ENCODE measurements around the gene UBXN6. TPM values are rescaled to one million over a fixed set of nuclear protein-coding genes. Genes with fewer than 3 reads are reported as not detected.

Gene UBXN6
- total and polyA plus RNA-seq, 10 donors, result 72.3 to 146 (median 91.4) TPM

- no peaks in the 10 kb centered on the region for H3K27me3 ChIP-seq (replicated peaks in 1 of 7)
- intact Hi-C loops (cut with DNase I; ENCODE audit: low total_unique reads), result no loop called here
- H3K4me3 ChIP-seq, result no peak overlapping the region
- peak overlapping the region in 2 of 8 donors; percentile 15 to 21 for H3K27ac ChIP-seq
- peaks cover 0 to 3% (median 0%) of the 10 kb centered on the region in 6 donors for H3K4me1 ChIP-seq
- TF ChIP-seq POLR2A (IDR thresholded peaks at IDR 0.05) (no peak), CTCF (IDR thresholded peaks at IDR 0.05 in 8 of 11, conservative IDR thresholded peaks at IDR 0.05 in 3 of 11) (no peak), POLR2AphosphoS5 (IDR thresholded peaks at IDR 0.05) (no peak)
- H3K9me3 ChIP-seq, result no peaks in the 10 kb centered on the region
- WGBS, 5 donors, result 64 to 87% (median 83%) methylated on average over 6 to 10 of the region's 10 CpGs
- H3K36me3 ChIP-seq, result peaks cover 0 to 86% (median 2%) of the 10 kb centered on the region in 6 donors
- no peak for DNase-seq
These were observed 42.2 kb downstream of the UBXN6 start for GRCh38 chr19:4415352-4415751.

- no peak overlapping the region for H3K4me3 ChIP-seq
- H3K27ac ChIP-seq, result peak overlapping the region in 4 of 8 donors; percentile 7 to 39 (median 18)
- no peak for DNase-seq
- intact Hi-C loops (cut with DNase I; ENCODE audit: low total_unique reads), result no loop called here
- peaks cover 0 to 86% (median 2%) of the 10 kb centered on the region in 6 donors for H3K36me3 ChIP-seq
- H3K9me3 ChIP-seq, result no peaks in the 10 kb centered on the region
- TF ChIP-seq CTCF (IDR thresholded peaks at IDR 0.05 in 8 of 11, conservative IDR thresholded peaks at IDR 0.05 in 3 of 11), result no peak
- WGBS, 5 donors, result 81 to 89% (median 83%) methylated on average over 9 of the region's 9 CpGs
- H3K4me1 ChIP-seq, result peaks cover 0 to 3% (median 0%) of the 10 kb centered on the region in 6 donors
- H3K27me3 ChIP-seq (replicated peaks in 1 of 7), result no peaks in the 10 kb centered on the region
These were observed 42.7 kb downstream of the UBXN6 start for GRCh38 chr19:4414800-4415321.

- Histone ChIP-seq H3K27me3 (replicated peaks in 1 of 7) (no peaks in the 10 kb centered on the region), H3K4me1 (peaks cover 0 to 3% (median 0%) of the 10 kb centered on the region in 6 donors), H3K36me3 (peaks cover 0 to 86% (median 2%) of the 10 kb centered on the region in 6 donors), H3K9me3 (no peaks in the 10 kb centered on the region), H3K4me3 (no peak overlapping the region), H3K27ac (peak overlapping the region in 3 of 8 donors; percentile 7 to 39 (median 21))
- TF ChIP-seq CTCF (IDR thresholded peaks at IDR 0.05 in 8 of 11, conservative IDR thresholded peaks at IDR 0.05 in 3 of 11) (no peak), POLR2AphosphoS5 (IDR thresholded peaks at IDR 0.05) (no peak), POLR2A (IDR thresholded peaks at IDR 0.05) (no peak)
- intact Hi-C loops (cut with DNase I; ENCODE audit: low total_unique reads), result no loop called here
- DNase-seq, result no peak
- 79 to 91% (median 87%) methylated on average over 7 of the region's 7 CpGs for WGBS, 5 donors
These were observed 43.3 kb downstream of the UBXN6 start for GRCh38 chr19:4414144-4414799.

GRCh38 chr19:4413588-4413987 lies 44.0 kb downstream of the UBXN6 start:
- no peak overlapping the region for H3K27ac ChIP-seq
- no peak for DNase-seq
- H3K4me3 ChIP-seq, result no peak overlapping the region
- peaks cover 0 to 86% (median 2%) of the 10 kb centered on the region in 6 donors for H3K36me3 ChIP-seq
- TF ChIP-seq POLR2AphosphoS5 (IDR thresholded peaks at IDR 0.05), result no peak
- no peak for TF ChIP-seq CTCF (IDR thresholded peaks at IDR 0.05 in 8 of 11, conservative IDR thresholded peaks at IDR 0.05 in 3 of 11)
- no peak for TF ChIP-seq POLR2A (IDR thresholded peaks at IDR 0.05)
- H3K4me1 ChIP-seq, result peaks cover 0 to 3% (median 0%) of the 10 kb centered on the region in 6 donors
- no peaks in the 10 kb centered on the region for H3K27me3 ChIP-seq (replicated peaks in 1 of 7)
- WGBS, 5 donors, result 95 to 100% (median 97%) methylated on average over 3 of the region's 3 CpGs
- intact Hi-C loops (cut with DNase I; ENCODE audit: low total_unique reads), result no loop called here
- H3K9me3 ChIP-seq, result no peaks in the 10 kb centered on the region
